ENCODE results near the gene ARHGDIB. TPM values are rescaled to one million over a fixed set of nuclear protein-coding genes. Genes with fewer than 3 reads are reported as not detected.

The ARHGDIB gene
- total RNA-seq, 1 experiment from 2014 or later = 4.3 TPM

DNA sequence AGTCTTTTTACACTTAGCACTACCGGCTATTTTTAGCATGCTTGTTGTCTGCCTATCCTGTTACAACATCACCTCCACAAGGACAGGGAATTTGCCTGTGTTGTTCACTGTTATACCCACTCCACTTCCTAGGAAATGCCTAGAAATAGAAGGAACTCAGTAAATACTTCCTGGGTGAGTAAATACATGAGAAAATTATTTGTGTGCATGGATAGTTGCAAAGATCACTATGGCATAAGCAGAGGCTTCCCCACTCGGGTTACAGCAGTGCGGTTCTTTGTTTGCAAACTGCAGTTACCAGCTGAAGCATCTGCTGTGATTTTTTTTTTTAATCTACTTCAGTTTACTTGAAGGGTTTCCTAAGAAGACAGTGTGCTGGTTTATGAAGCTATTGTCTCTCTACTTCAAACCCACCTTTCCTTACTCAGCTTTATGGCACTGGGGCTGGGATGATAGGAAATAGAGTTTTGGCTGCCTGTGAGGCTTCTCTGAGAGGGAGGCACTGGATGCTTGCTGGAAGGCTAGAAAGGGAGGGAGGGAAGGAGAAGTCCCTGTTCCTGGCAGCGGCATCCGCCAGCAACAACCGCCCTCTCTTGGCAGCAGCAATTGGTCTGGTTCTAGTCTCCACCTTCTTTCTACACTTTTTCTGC, 40.5 kb upstream of the ARHGDIB start:
- Histone ChIP-seq H3K9me3 (ENCODE audit: control insufficient read depth in 1 of 2, insufficient read depth in 1 of 2, low read depth in 1 of 2, low read length in 2 of 2) (no peaks in the 10 kb centered on the region), H4K20me1 (ENCODE audit: insufficient read depth) (no peaks in the 10 kb centered on the region), H3K9me2 (ENCODE audit: insufficient read depth) (no peaks in the 10 kb centered on the region), H3K36me3 (ENCODE audit: control insufficient read depth in 1 of 2, insufficient read depth in 2 of 2, low read length in 2 of 2) (no peaks in the 10 kb centered on the region), H3K9ac (ENCODE audit: low read length) (no peak overlapping the region), H3K4me2 (ENCODE audit: low read length) (no peak overlapping the region), H2AFZ (ENCODE audit: low read depth, low read length, poor library complexity, severe bottlenecking) (no peak overlapping the region), H3K4me3 (replicated peaks in 1 of 2; ENCODE audit: low read depth in 1 of 2, low read length in 2 of 2) (no peak overlapping the region), H3K27me3 (ENCODE audit: insufficient read depth, low read length) (peaks cover 64% of the 10 kb centered on the region), H3K4me1 (ENCODE audit: control insufficient read depth in 1 of 2, insufficient read depth in 2 of 2, low read length in 2 of 2) (no peaks in the 10 kb centered on the region), H3K79me2 (ENCODE audit: insufficient read depth, low read length) (no peaks in the 10 kb centered on the region), H3K27ac (ENCODE audit: low read depth, low read length) (no peak overlapping the region)
- intact Hi-C loops (cut with micrococcal nuclease) = no loop called here
- CTCF ChIA-PET = interaction anchor here (1.3 kb wide), 1 partner anchor 267 kb away, joined by 3 read pairs; no protein-coding TSS in a partner anchor
- RAD21 ChIA-PET (ENCODE audit: low non-redundant PET in 1 of 2, low total read pairs in 2 of 2, uncharacterized antibody in 2 of 2, unreplicated experiment in 2 of 2) = no interaction called here
- DNase-seq (ENCODE audit: low read depth, low spot score) (no peak), ATAC-seq (no peak)
- POLR2A ChIA-PET = interaction anchor here (0.5 to 1.7 kb wide), 2 partner anchors 198 to 253 kb away, joined by 3 to 4 read pairs; partner anchors contain the start of genes C12orf60 and WBP11
- TF ChIP-seq CTCF (IDR thresholded peaks at IDR 0.05 in 2 of 3, conservative IDR thresholded peaks at IDR 0.05 in 1 of 3; ENCODE audit: borderline replicate concordance in 1 of 3, insufficient read depth in 1 of 3, low read depth in 2 of 3, low read length in 2 of 3) (no peak), CEBPB (IDR thresholded peaks at IDR 0.05; ENCODE audit: low read depth) (no peak), ELF1 (IDR thresholded peaks at IDR 0.05; ENCODE audit: borderline replicate concordance, low read depth) (no peak), SP1 (IDR thresholded peaks at IDR 0.05; ENCODE audit: low read depth) (no peak), RAD21 (IDR thresholded peaks at IDR 0.05; ENCODE audit: low read depth) (no peak), SRF (IDR thresholded peaks at IDR 0.05; ENCODE audit: low read depth) (no peak), ZFX (IDR thresholded peaks at IDR 0.05) (no peak), ZNF274 (IDR thresholded peaks at IDR 0.05; ENCODE audit: low read depth, low read length) (no peak)
- TF ChIP-seq, protein P1, sequence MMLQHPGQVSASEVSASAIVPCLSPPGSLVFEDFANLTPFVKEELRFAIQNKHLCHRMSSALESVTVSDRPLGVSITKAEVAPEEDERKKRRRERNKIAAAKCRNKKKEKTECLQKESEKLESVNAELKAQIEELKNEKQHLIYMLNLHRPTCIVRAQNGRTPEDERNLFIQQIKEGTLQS (IDR thresholded peaks at IDR 0.05) = no peak
- TF ChIP-seq, protein P2, sequence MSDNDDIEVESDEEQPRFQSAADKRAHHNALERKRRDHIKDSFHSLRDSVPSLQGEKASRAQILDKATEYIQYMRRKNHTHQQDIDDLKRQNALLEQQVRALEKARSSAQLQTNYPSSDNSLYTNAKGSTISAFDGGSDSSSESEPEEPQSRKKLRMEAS (IDR thresholded peaks at IDR 0.05) = no peak
- no TSS peak for BruUV-seq (replicated peaks)
